Measurements from ENCODE around the gene GFPT2. TPM values are rescaled to one million over a fixed set of nuclear protein-coding genes. Genes with fewer than 3 reads are reported as not detected.

The GFPT2 gene
- total and polyA plus RNA-seq, 2 of the 8 experiments (the other 6 are each of a cell fraction or from before 2014, with no cell fraction given), result 83.7 to 143 TPM

- TF ChIP-seq CHD7 (IDR thresholded peaks at IDR 0.05; ENCODE audit: insufficient replicate concordance, low read length), result no peak
- TF ChIP-seq, protein P1, sequence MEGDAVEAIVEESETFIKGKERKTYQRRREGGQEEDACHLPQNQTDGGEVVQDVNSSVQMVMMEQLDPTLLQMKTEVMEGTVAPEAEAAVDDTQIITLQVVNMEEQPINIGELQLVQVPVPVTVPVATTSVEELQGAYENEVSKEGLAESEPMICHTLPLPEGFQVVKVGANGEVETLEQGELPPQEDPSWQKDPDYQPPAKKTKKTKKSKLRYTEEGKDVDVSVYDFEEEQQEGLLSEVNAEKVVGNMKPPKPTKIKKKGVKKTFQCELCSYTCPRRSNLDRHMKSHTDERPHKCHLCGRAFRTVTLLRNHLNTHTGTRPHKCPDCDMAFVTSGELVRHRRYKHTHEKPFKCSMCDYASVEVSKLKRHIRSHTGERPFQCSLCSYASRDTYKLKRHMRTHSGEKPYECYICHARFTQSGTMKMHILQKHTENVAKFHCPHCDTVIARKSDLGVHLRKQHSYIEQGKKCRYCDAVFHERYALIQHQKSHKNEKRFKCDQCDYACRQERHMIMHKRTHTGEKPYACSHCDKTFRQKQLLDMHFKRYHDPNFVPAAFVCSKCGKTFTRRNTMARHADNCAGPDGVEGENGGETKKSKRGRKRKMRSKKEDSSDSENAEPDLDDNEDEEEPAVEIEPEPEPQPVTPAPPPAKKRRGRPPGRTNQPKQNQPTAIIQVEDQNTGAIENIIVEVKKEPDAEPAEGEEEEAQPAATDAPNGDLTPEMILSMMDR (IDR thresholded peaks at IDR 0.05; ENCODE audit: control extremely low read depth in 1 of 3, insufficient read depth in 1 of 3, low read depth in 1 of 3, low read length in 3 of 3), result no peak
- no peak for TF ChIP-seq HDAC2 (IDR thresholded peaks at IDR 0.05; ENCODE audit: borderline replicate concordance in 1 of 2, low read depth in 2 of 2, low read length in 2 of 2)
- TF ChIP-seq JUN (IDR thresholded peaks at IDR 0.05; ENCODE audit: low read depth, low read length), result no peak
Observed at GRCh38 chr5:180387798-180388197, 34.7 kb upstream of the GFPT2 start (continued).

Data from H1 (cell line).